ENCODE measurements around the gene ADGRD2. TPM values are rescaled to one million over a fixed set of nuclear protein-coding genes. Genes with fewer than 3 reads are reported as not detected.
A peak's percentile ranks its signal among the peaks of the same experiment; 100 is the strongest.
"Not testable (repeated sequence)": the region's sequence is repeated elsewhere in the genome, so short reads cannot be mapped to it uniquely, and the experiment has no call there.

ADGRD2 gene, protein sequence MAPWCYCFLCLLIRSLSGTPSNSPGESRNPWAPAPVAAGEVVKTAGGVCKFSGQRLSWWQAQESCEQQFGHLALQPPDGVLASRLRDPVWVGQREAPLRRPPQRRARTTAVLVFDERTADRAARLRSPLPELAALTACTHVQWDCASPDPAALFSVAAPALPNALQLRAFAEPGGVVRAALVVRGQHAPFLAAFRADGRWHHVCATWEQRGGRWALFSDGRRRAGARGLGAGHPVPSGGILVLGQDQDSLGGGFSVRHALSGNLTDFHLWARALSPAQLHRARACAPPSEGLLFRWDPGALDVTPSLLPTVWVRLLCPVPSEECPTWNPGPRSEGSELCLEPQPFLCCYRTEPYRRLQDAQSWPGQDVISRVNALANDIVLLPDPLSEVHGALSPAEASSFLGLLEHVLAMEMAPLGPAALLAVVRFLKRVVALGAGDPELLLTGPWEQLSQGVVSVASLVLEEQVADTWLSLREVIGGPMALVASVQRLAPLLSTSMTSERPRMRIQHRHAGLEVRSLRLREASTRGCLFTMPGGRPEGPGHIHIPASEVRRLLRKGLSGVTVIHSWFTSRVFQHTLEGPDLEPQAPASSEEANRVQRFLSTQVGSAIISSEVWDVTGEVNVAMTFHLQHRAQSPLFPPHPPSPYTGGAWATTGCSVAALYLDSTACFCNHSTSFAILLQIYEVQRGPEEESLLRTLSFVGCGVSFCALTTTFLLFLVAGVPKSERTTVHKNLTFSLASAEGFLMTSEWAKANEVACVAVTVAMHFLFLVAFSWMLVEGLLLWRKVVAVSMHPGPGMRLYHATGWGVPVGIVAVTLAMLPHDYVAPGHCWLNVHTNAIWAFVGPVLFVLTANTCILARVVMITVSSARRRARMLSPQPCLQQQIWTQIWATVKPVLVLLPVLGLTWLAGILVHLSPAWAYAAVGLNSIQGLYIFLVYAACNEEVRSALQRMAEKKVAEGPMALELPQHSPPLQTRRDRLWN
- total RNA-seq: not detected in 2 replicates

- DNase-seq (ENCODE audit: low read depth): no peak
Measured at GRCh38 chr9:124450241-124450924, at the start of gene ADGRD2. Gene ADGRD2 (plus strand): TSS chr9:124450451. CDS start chr9:124451667, 1,216 bp downstream.

- DNase-seq (ENCODE audit: low read depth): no peak
Measured at GRCh38 chr9:124403246-124403645, 47.0 kb upstream of the ADGRD2 start.

DNA sequence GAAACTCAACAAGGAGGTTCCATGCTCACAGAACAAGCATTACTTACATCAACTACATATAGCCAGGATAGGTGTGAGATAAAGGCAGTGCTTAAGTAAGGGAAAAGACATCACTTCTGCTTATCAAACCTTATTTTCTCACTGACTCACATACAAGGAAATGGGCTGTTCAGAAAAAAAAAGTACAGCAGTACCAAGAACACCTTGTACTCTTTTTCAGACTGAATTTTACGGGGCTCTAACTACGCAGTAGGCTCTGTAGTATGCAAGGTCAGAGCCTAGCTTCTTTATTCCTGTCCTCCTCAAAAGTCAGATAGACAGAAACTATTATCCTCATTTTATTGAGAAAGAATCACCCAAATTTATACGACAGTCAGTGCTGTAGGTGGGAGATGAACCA, 40.8 kb upstream of the ADGRD2 start:
- DNase-seq (ENCODE audit: low read depth): peak; percentile 33

GRCh38 chr9:124410321-124410913, 39.8 kb upstream of the ADGRD2 start:
- DNase-seq (ENCODE audit: low read depth): peak; percentile 28

- DNase-seq (ENCODE audit: low read depth): peak; percentile 72
Measured at GRCh38 chr9:124411514-124412227, 38.6 kb upstream of the ADGRD2 start.

- no peak for DNase-seq (ENCODE audit: low read depth)
Measured at GRCh38 chr9:124412228-124412575, 38.0 kb upstream of the ADGRD2 start.

DNA sequence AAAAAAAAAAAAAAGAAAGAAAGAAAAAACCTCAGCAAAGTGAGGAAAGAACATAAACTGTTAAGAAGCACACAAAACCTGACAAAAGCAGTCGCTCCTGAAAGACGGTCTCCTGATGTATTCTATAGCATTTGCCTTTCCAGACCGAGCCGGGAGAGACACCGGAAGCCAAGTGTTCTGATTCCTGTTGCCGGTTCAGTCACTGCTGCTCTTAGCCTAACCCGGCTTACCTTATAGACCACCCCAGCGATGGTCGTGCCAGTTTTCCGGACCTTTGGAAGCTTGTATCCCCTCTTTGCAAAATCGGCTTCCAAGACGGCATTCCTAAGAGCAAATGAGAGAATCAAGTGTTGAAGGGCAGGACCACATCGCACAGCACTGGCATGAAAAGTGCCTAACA, 35.6 kb upstream of the ADGRD2 start:
- no peak for DNase-seq (ENCODE audit: low read depth)

DNA sequence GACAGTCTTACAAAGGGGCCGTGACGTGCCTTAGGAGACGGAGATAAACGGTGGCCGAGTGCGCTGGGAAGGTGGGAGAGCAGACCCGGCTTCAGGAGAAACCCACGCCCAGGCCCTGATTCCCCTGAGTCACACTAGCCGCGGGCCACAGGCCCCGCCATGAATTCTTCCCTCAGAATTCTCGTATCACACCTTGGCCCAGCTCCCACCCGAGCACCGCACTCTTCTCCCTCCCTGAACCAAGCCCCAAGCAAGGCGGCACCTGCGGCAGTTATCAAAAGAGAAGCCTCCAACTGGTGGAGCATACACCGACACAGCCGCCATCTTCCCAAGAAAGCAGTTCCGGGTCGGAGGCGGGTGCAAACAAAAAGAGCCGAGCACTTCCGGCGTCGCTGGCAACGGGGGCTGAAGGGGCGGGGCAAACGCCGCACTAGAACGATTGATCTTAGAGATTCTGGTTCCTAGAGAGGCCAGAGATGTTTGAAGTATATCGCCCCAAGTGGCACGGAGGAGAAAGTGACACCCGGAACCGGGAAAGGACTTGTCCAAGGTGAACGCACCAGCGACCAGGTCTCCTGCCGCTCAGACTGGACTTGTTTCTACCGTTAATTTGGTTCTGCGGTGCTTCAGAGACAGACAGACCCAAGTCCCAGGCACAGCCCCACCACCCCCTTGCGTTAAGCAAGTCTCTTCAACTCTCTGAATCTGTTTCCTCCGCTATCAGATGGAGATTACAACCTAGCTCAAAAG, 35.0 kb upstream of the ADGRD2 start, which contains the start of gene PSMB7:
Gene PSMB7, minus strand, starts transcription at position 341 of the 750 bp plus-strand sequence. Its CDS starts 17 bp downstream, at position 324.
- peak; percentile 93 for DNase-seq (ENCODE audit: low read depth)

DNA sequence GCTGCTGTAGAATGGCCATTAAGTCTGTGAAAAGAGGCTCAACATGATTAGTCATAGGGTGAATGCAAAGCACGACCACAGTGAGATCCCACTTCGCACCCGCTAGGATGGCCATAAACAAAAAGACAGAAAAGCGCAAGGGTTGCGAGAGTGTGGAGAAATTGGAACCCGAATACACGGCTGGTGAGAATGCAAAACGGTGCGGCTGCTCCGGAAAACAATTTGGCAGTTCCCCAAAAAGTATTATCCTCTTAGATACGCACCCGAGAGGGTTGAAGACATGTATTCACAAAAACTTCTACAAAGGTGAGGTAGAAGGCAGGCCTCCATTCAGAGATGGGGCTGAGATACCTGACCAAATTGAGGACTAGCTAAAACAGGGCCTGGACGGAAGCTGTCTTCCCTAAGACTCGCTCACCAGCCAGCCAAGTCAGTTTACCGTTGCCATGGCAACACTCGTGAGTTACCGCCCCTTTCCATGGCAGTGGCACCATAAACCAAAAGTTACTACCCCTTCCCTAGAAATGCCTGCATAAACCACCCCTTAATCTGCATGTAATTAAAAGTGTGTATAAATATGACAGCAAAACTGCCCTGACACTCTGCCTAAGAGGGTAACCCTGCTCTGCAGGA, 34.3 kb upstream of the ADGRD2 start:
- no peak for DNase-seq (ENCODE audit: low read depth)

- DNase-seq (ENCODE audit: low read depth): no peak
Measured at GRCh38 chr9:124419832-124420489, 30.3 kb upstream of the ADGRD2 start.

- peak; percentile 29 for DNase-seq (ENCODE audit: low read depth)
Measured at GRCh38 chr9:124420991-124421543, 29.2 kb upstream of the ADGRD2 start.

- DNase-seq (ENCODE audit: low read depth): no peak
Measured at GRCh38 chr9:124423155-124423554, 27.1 kb upstream of the ADGRD2 start.

DNA sequence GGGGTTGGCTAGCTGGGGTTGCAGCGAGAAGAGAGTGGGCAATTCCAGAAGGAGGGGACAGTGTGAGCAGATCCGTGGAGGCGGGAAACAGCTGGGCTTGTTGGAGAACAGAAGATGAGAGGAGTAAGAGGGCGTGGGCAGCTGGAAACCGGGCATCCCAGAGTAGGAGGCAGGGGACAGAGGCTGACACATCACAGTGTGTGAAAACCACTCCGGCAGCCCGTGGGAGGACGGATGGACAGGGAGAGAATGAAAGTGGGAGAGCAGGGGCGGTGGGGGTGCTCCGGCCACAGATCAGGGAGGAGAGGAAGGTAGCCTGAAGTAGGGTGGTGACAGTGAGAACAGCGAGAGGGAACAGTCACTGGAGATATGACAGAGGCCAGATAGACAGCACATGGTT, 26.7 kb upstream of the ADGRD2 start:
- no peak for DNase-seq (ENCODE audit: low read depth)

DNA sequence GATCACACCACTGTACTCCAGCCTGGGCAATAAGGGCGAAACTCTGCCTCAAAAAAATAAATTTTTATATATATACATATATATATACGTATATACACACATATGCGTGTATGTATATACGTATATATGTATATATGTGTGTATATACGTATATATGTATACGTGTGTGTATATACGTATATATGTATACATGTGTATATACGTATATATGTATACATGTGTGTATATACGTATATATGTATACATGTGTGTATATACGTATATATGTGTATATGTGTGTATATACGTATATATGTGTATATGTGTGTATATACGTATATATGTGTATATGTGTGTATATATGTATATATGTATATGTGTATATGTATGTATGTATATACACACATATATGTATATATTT, 24.5 kb upstream of the ADGRD2 start:
- DNase-seq (ENCODE audit: low read depth): not testable (repeated sequence)

DNA sequence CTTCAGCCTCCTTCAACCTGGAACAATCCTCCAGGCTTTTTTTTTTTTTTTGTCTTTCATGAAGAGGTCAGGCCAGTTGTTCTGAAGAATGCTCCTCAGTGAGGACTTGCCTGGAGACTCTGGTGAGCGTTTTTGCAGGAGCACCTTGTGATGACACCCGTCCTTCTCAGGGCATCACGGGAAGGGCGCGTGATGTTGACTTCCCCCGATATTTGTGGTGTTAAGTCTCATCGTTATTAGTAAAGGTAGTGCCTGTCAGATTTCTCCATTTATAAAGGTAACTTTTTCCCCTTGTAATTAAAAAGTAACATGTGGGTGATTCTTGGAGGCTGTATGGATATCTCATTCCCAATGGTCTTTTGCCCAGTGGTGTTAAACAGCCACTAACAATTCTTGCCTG, 23.9 kb upstream of the ADGRD2 start:
- DNase-seq (ENCODE audit: low read depth): no peak

DNA sequence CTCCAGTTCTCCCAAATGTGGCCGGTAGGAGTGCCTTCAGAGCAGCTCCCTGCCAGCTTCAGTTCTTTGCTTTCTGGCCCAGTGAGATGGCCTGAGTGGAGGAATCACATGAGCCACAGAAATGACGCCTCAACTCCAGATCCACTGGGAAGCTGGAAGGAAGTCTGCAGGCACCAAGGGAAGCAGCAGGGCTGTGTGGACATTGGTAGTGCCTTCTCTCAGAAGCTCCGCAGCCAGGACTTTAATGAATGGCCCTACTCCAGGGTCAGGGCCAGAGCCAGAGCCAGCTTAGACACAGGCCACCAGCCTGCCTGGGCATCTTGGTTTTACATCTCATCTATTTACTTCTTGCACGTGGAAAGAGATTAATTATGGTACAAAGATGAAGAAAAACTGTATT, 23.0 kb upstream of the ADGRD2 start:
- DNase-seq (ENCODE audit: low read depth): no peak

- no peak for DNase-seq (ENCODE audit: low read depth)
Measured at GRCh38 chr9:124428751-124429529, 21.3 kb upstream of the ADGRD2 start.

DNA sequence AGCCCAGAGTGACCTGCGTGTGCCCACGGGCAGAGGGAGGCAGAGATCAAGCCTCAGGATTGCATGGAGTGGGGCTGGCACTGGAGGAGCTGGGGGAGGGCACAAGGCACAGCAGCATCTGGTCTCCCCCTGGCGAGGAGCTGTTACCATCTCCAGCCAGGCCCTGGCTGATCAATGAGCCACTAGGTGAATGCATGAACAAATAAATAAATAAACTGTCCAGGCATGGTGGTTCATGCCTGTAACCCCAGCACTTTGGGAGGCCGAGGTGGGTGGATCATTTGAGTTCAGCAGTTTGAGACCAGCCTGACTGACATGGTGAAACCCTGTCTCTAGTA, 20.8 kb upstream of the ADGRD2 start:
- no peak for DNase-seq (ENCODE audit: low read depth)
